Pancreas (tissue), 10 donors: Measurements from ENCODE around the gene BACH1. TPM values are rescaled to one million over a fixed set of nuclear protein-coding genes. Genes with fewer than 3 reads are reported as not detected.
A peak's percentile ranks its signal among the peaks of the same experiment; 100 is the strongest.

Experiments
- ATAC-seq, 4 donors: fragments of 200-7000 bp; cut with Tn5 transposase; one replicate each; pipeline versions ENCODE4 v1.8.0 to v1.9.1; 2020; ENCODE audit warnings: mild to moderate bottlenecking in 4 of 4, moderate library complexity in 4 of 4
- DNase-seq, 6 donors: peaks; one replicate each; pipeline ENCODE4 v3.0.0-alpha.2; 2020
- FAIRE-seq: peaks from 2 replicates; lab custom pipeline; 2012; peaks lifted over from hg19 to GRCh38; lab: Jason Lieb, UNC
- H3K27ac ChIP-seq, 4 donors: fragments of 200-600 bp; sonication (generic); 1 replicate in 3 of 4; 2 replicates in 1 of 4; pipeline versions ENCODE4 v1.5.0 to v1.8.0; 2020
- H3K27me3 ChIP-seq, 4 donors: fragments of 200-600 bp; one replicate each; pipeline ENCODE4 v1.8.0; 2021
- H3K36me3 ChIP-seq, 3 donors: fragments of 200-600 bp; sonication (generic) in 1 of 3; one replicate each; pipeline versions ENCODE4 v1.5.0 to v1.8.0; 2020 to 2021
- H3K4me1 ChIP-seq, 3 donors: fragments of 200-600 bp; one replicate each; pipeline ENCODE4 v1.8.0; 2021
- H3K4me3 ChIP-seq, 4 donors: fragments of 200-600 bp; sonication (generic) in 2 of 4; one replicate each; pipeline versions ENCODE4 v1.5.0 to v1.8.0; 2020 to 2021
- H3K9me3 ChIP-seq, 4 donors: fragments of 200-600 bp; one replicate each; pipeline ENCODE4 v1.8.0; 2021
- WGBS, 2 donors: extraction: QIAGEN DNeasy Blood & Tissue Kit; methylation state at CpG; one replicate each; pipeline ENCODE4 v1.1.7; 2013; 5-methylcytosine and 5-hydroxymethylcytosine counted together
- intact Hi-C, 3 donors: fragments of 100-400 bp; cut with DNase I; formaldehyde crosslinking; loops; one replicate each; pipeline versions ENCODE4 v1.11.1 to v1.14.2; 2022
- polyA plus RNA-seq, 2 donors: library from polyadenylated mRNA; stranded (reverse); fragments of 200-250 nt; gene quantifications; one replicate each; pipeline ENCODE4 v1.2.3, GENCODE V29; 2013
- total RNA-seq, 6 donors: library from RNA; stranded (reverse); fragmentation: NEBNext Ultra II Directional in 4 of 6; extraction: Animal tissue kit (Norgen Biotek cat#: 25700) in 4 of 6; gene quantifications; one replicate each; pipeline versions ENCODE4 v1.2.1 to v1.2.4, GENCODE V29; 2021 to 2023
- TF ChIP-seq, protein P1 (sequence below), 4 donors: fragments of 200-600 bp; sonication (generic) in 3 of 4; IDR thresholded peaks; one replicate each; pipeline versions ENCODE4 v1.5.0 to v1.8.0; 2021; ENCODE audit warnings: antibody characterized with exemption in 4 of 4
- donor health status: healthy with polysubstance abuse.
- donor health status: DM: no; HTN: no; CAD: no; lungs with moderate emphysema.
- donor health status: DM: no; HTN: no; CAD: no.
- donor health status: control.
- donor health status: control.
- donor health status: Bipolar disorder and iron deficiency.
- donor health status: DM: yes; HTN: yes; CAD: no.
- donor health status: DM: no; HTN: no; CAD: no.
- donor health status: DM: no; HTN: no; CAD: no.
- donor health status: DM: yes; HTN: yes; CAD: no.

The BACH1 gene
- total and polyA plus RNA-seq, 8 donors = 3.0 to 66.2 (median 32.0) TPM

DNA sequence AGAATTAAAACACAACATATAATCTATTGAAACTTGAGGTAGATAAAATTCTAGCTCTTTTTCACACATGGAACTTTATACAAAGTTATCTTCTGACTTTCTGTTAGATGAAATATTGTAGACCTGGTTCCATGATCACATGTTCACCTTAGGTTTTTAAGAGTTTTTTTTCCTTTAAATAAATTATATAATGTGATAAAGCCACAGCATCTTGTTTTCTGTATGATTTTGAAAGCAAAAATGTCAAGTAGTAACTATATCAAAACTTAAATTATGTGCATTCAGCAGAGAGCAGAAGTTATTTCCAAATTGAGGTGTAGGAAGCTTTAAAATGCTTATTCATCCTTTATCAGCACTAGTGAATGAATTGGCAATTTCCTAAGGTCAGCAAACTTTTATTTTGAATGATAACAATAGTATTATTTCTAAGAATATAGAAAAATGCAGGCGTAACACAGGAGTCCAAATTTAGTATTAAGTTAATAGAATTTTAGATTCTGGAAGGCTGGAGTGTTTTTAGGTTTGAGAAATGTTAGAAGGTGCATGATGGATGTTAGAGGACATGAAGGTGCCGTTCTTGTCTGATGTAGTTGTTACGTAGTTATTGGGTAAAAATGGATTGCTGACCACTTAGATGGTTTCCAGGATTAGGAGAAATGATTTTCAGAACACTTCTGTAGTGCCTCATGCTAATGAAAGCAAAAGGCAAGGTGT lies 17.5 kb downstream of the BACH1 start:
- TF ChIP-seq, protein P1, sequence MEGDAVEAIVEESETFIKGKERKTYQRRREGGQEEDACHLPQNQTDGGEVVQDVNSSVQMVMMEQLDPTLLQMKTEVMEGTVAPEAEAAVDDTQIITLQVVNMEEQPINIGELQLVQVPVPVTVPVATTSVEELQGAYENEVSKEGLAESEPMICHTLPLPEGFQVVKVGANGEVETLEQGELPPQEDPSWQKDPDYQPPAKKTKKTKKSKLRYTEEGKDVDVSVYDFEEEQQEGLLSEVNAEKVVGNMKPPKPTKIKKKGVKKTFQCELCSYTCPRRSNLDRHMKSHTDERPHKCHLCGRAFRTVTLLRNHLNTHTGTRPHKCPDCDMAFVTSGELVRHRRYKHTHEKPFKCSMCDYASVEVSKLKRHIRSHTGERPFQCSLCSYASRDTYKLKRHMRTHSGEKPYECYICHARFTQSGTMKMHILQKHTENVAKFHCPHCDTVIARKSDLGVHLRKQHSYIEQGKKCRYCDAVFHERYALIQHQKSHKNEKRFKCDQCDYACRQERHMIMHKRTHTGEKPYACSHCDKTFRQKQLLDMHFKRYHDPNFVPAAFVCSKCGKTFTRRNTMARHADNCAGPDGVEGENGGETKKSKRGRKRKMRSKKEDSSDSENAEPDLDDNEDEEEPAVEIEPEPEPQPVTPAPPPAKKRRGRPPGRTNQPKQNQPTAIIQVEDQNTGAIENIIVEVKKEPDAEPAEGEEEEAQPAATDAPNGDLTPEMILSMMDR (IDR thresholded peaks at IDR 0.05) = no peak
- H3K27me3 ChIP-seq = no peaks in the 10 kb centered on the region
- ATAC-seq = no peak
- H3K27ac ChIP-seq = no peak overlapping the region
- intact Hi-C loops = no loop called here
- DNase-seq = no peak
- H3K9me3 ChIP-seq = no peaks in the 10 kb centered on the region
- H3K36me3 ChIP-seq = no peaks in the 10 kb centered on the region
- FAIRE-seq = no peak
- WGBS, 2 donors = 84 to 89% methylated on average over 3 of the region's 3 CpGs
- no peak overlapping the region for H3K4me3 ChIP-seq
- H3K4me1 ChIP-seq = peaks cover 19 to 48% (median 21%) of the 10 kb centered on the region in 3 donors

DNA sequence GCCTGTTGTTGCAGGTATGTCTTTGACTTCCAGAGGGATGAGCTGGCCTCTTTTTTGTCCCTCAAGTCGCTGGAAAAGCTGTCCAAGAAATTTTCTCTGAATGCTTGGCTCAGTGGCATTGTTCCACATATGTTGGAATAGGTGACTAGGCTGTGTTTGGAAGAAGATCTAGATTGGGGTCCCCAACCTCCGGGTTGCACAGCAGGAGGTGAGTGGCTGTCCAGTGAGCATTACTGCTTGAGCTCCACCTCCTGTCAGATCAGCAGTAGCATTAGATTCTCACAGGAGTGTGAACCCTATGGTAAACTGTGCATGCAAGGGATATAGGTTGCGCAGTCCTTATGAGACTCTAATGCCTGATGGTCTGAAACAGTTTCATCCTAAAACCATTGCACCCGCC lies 18.1 kb downstream of the BACH1 start:
- FAIRE-seq = no peak
- Histone ChIP-seq H3K36me3 (peaks cover 0 to under 1% (median 0%) of the 10 kb centered on the region in 3 donors), H3K4me1 (peaks cover 15 to 48% (median 19%) of the 10 kb centered on the region in 3 donors), H3K27me3 (no peaks in the 10 kb centered on the region), H3K4me3 (no peak overlapping the region), H3K27ac (no peak overlapping the region), H3K9me3 (no peaks in the 10 kb centered on the region)
- TF ChIP-seq, protein P1 (IDR thresholded peaks at IDR 0.05) = no peak
- intact Hi-C loops = no loop called here
- no peak for DNase-seq
- WGBS, 2 donors = 65 to 81% methylated on average over 4 of the region's 4 CpGs
- no peak for ATAC-seq

DNA sequence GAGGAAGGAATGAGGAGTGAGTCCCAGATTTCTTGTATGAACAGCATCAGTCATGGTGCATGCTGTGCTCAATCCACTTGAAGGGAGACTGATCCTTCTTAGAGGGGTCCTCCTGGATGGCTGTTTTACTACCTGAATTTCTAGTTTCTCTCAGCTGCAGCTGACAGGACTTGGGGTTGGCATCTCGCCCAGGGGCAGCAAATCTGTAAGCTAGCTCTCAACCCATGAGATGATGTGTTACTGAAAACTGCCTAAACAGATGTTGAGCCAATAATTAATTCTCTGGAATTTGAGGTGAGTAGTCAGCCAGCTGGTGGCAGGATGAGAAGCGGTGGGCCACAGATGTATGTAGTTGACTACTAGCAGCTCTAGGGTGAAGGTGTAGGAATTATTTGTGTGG lies 19.6 kb downstream of the BACH1 start:
- Histone ChIP-seq H3K27ac (no peak overlapping the region), H3K27me3 (no peaks in the 10 kb centered on the region), H3K4me1 (peaks cover 14 to 44% (median 23%) of the 10 kb centered on the region in 3 donors), H3K4me3 (no peak overlapping the region), H3K36me3 (peaks cover 0 to 3% (median 0%) of the 10 kb centered on the region in 3 donors), H3K9me3 (no peaks in the 10 kb centered on the region)
- FAIRE-seq (no peak), ATAC-seq (peak; percentile 26 to 50 (median 36)), DNase-seq (peak in 5 of 6 donors; percentile 18 to 69 (median 60))
- 33% methylated on average over 2 of the region's 2 CpGs for WGBS, 2 donors
- intact Hi-C loops = no loop called here
- TF ChIP-seq, protein P1 (IDR thresholded peaks at IDR 0.05) = no peak

DNA sequence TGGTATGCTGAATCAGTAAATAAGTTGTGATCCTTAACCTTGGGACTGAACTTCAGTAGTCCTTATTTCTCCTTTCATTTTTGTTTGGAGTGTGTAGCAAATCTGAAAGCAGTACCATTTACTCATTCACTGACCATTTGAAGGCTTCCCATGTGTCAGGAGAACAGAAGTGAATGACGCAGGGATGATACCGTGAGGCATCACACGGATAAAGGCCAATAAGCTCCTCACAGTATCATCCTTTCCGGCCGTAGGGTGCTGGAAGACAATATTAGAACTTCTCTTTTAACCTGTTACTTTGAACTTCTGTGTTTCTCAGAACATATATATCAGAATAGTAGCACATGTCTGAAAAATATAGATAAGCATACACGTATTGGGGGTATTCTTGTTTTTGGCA lies 21.3 kb downstream of the BACH1 start:
- FAIRE-seq = no peak
- 79 to 86% methylated on average over 6 of the region's 6 CpGs for WGBS, 2 donors
- Histone ChIP-seq H3K27ac (no peak overlapping the region), H3K4me1 (peaks cover 6 to 27% (median 14%) of the 10 kb centered on the region in 3 donors), H3K36me3 (peaks cover 0 to 3% (median 0%) of the 10 kb centered on the region in 3 donors), H3K27me3 (no peaks in the 10 kb centered on the region), H3K9me3 (no peaks in the 10 kb centered on the region), H3K4me3 (no peak overlapping the region)
- no peak for DNase-seq
- TF ChIP-seq, protein P1 (IDR thresholded peaks at IDR 0.05) = no peak
- ATAC-seq = no peak
- intact Hi-C loops = no loop called here

DNA sequence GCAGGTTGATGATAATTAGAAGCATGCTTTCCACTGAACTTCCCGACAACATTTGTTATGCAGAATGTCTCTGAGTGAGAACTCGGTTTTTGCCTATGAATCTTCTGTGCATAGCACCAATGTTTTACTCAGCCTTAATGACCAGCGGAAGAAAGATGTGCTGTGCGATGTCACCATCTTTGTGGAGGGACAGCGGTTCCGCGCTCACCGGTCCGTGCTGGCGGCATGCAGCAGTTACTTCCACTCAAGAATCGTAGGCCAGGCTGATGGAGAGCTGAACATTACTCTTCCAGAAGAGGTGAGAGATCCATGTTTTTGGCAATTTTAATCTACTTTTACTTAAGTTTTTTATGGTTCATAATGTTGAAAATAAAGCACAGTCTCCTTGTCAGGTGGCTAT lies 22.5 kb downstream of the BACH1 start:
- FAIRE-seq = no peak
- peaks cover 8 to 17% (median 11%) of the 10 kb centered on the region in 3 donors for H3K4me1 ChIP-seq
- no peaks in the 10 kb centered on the region for H3K9me3 ChIP-seq
- WGBS, 2 donors = 98% methylated on average over 11 of the region's 11 CpGs
- H3K27me3 ChIP-seq = no peaks in the 10 kb centered on the region
- TF ChIP-seq, protein P1 (IDR thresholded peaks at IDR 0.05) = no peak
- no peak for ATAC-seq
- H3K27ac ChIP-seq = no peak overlapping the region
- intact Hi-C loops = no loop called here
- no peak overlapping the region for H3K4me3 ChIP-seq
- DNase-seq = no peak
- H3K36me3 ChIP-seq = peaks cover 0 to 3% (median 0%) of the 10 kb centered on the region in 3 donors
